ENCODE data around the gene OPN1MW3.
A peak's percentile ranks its signal among the peaks of the same experiment; 100 is the strongest.

The OPN1MW3 gene

DNA sequence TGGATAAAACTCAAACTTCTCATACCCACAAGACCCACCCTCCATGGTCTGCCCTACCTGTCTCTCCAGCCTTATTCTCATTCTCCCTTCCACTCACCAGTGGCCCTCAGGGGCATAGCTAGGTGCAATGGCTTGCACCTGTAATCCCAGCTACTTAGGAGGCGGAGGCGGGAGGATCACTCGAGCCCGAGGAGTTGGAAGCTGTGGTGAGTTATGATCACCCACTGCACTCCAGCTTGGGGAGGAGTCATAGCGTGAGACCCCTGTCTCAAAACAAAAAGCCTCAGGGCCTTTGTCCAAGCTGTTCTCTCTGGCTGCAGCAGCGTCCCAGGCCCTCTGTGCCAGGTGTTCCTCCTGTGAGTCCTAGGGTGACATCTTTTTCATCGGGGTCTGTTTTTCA, 54.7 kb downstream of the OPN1MW3 start:
- TF ChIP-seq, protein P1, sequence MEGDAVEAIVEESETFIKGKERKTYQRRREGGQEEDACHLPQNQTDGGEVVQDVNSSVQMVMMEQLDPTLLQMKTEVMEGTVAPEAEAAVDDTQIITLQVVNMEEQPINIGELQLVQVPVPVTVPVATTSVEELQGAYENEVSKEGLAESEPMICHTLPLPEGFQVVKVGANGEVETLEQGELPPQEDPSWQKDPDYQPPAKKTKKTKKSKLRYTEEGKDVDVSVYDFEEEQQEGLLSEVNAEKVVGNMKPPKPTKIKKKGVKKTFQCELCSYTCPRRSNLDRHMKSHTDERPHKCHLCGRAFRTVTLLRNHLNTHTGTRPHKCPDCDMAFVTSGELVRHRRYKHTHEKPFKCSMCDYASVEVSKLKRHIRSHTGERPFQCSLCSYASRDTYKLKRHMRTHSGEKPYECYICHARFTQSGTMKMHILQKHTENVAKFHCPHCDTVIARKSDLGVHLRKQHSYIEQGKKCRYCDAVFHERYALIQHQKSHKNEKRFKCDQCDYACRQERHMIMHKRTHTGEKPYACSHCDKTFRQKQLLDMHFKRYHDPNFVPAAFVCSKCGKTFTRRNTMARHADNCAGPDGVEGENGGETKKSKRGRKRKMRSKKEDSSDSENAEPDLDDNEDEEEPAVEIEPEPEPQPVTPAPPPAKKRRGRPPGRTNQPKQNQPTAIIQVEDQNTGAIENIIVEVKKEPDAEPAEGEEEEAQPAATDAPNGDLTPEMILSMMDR (conservative IDR thresholded peaks at IDR 0.05; ENCODE audit: control insufficient read depth, insufficient read depth, low read depth, low read length), result no peak
- H3K4me3 ChIP-seq (ENCODE audit: control insufficient read depth, low read depth, low read length), result no peak overlapping the region
- DNase-seq (ENCODE audit: low read depth), result no peak

DNA sequence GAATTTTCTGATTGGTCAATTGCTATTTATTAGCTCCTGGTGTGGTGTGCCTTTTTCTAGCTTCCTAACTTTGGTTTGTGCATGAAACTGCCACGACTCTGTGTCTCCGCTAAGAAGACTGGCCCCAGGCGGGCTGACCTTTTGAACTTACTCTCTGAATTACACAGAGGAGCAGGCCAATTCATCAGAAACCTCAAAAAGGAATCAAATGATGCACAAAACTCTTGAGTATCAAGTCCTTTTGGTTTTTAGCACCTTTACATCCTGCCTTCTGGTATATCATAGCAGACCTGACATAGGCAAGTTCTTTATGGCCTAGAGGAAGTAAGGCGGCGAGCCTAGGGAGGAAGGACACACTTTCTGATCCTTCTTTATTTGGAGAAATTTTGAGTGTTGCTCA, 55.8 kb downstream of the OPN1MW3 start:
- TF ChIP-seq, protein P1 (conservative IDR thresholded peaks at IDR 0.05; ENCODE audit: control insufficient read depth, insufficient read depth, low read depth, low read length), result no peak
- no peak overlapping the region for H3K4me3 ChIP-seq (ENCODE audit: control insufficient read depth, low read depth, low read length)
- no peak for DNase-seq (ENCODE audit: low read depth)

DNA sequence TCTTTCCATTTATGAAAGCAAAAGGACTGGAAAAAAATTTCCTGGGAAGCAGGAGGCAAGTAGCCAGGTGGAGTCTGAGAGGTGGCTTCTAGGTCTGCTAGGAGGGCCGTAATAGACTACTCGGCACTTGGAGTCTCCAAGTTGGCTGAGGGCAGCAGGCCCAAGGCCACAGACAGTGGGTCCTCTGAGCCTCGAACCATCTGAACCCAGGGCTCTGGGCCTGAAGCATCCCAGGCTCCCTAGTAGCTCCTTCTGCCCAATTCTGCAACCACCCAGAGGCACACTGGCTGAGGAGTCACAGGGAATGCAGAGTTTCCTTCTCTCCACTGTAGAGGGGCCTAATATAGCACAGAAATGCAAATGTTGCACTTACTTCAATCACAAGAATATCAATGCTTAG, 58.0 kb downstream of the OPN1MW3 start:
- TF ChIP-seq, protein P1 (conservative IDR thresholded peaks at IDR 0.05; ENCODE audit: control insufficient read depth, insufficient read depth, low read depth, low read length), result no peak
- H3K4me3 ChIP-seq (ENCODE audit: control insufficient read depth, low read depth, low read length), result no peak overlapping the region
- no peak for DNase-seq (ENCODE audit: low read depth)

DNA sequence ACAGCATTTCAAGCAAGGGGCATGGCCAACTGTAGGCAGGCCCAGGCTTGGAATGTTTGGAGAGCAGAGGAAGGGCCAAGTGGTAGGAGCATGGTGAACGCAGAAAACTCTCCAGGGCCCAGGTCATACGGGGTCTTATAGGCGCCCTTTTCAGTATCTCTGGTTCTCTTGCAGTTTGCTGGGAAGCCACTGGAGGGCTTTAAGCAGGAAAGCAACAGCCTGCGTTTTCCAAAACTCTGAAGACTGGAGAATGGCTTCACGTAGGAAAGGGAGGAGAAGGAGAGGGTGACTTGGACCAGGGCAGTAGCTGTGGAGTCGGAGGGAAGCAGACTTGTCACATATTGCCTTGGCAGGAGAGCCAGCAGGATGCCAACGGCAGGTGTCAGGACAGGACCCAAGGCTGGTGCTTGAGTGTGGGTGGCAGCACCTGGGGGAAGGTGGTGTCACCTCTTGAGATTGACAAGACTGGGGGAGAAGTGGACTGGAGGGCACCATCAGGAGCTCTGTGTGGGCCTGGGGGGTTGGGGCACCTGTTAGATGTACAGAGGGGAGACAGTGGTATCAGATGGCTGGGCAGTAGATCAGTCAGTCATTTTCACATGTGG, 60.1 kb downstream of the OPN1MW3 start:
- DNase-seq (ENCODE audit: low read depth), result peak; percentile 17
- TF ChIP-seq, protein P1 (conservative IDR thresholded peaks at IDR 0.05; ENCODE audit: control insufficient read depth, insufficient read depth, low read depth, low read length), result peak; percentile 49
- no peak overlapping the region for H3K4me3 ChIP-seq (ENCODE audit: control insufficient read depth, low read depth, low read length)

DNA sequence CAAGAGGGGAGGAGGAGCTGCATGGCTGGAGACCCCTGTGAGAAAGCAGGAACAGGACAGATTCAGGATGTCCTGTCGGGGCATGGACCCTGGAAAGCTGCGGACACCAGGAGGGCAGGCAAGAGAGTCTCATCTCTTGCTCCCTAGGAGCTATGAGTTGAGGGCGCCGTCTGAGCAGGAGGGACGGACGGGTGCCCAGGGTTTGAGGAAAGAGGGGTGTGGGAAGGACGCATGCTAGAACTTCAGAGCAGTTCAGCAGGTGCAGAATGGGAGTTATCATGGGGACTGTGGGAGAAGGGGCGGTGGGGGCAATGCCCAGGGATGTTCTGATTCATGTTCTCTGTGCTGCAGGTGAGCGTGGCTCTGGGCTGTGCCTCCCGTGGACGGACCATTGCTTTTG, 63.0 kb downstream of the OPN1MW3 start:
- TF ChIP-seq, protein P1 (conservative IDR thresholded peaks at IDR 0.05; ENCODE audit: control insufficient read depth, insufficient read depth, low read depth, low read length), result no peak
- H3K4me3 ChIP-seq (ENCODE audit: control insufficient read depth, low read depth, low read length), result no peak overlapping the region
- no peak for DNase-seq (ENCODE audit: low read depth)
